T-helper 1 cell (primary cell): ENCODE data around the gene TOPAZ1.
A peak's percentile ranks its signal among the peaks of the same experiment; 100 is the strongest.
"Not testable (repeated sequence)": the region's sequence is repeated elsewhere in the genome, so short reads cannot be mapped to it uniquely, and the experiment has no call there.

Source experiments
- DNase-seq, 5 donors: peaks; one replicate each; pipeline ENCODE4 v3.0.0-alpha.2; 2012 to 2020

TOPAZ1 gene

GRCh38 chr3:44337248-44337785 is 95.6 kb downstream of the TOPAZ1 start:
- no peak for DNase-seq

GRCh38 chr3:44338010-44338827 is 96.5 kb downstream of the TOPAZ1 start, which contains the start of gene TCAIM:
Gene TCAIM (plus strand): TSS chr3:44338766. CDS start chr3:44354783, 16,017 bp downstream.
- peak; percentile 99 for DNase-seq

GRCh38 chr3:44338828-44339127 is 97.1 kb downstream of the TOPAZ1 start:
- DNase-seq = no peak

GRCh38 chr3:44339181-44340057 is 97.7 kb downstream of the TOPAZ1 start:
- no peak for DNase-seq

GRCh38 chr3:44340058-44340395 is 98.3 kb downstream of the TOPAZ1 start:
- no peak for DNase-seq

GRCh38 chr3:44342176-44342790 is 100.6 kb downstream of the TOPAZ1 start:
- no peak for DNase-seq

GRCh38 chr3:44343421-44343820 is 101.7 kb downstream of the TOPAZ1 start:
- DNase-seq = no peak

- not testable (repeated sequence) for DNase-seq
Measured at GRCh38 chr3:44346590-44346989, 104.9 kb downstream of the TOPAZ1 start.

GRCh38 chr3:44348993-44349392 is 107.3 kb downstream of the TOPAZ1 start:
- DNase-seq = no peak

GRCh38 chr3:44353355-44353924 is 111.8 kb downstream of the TOPAZ1 start:
- DNase-seq = no peak

- DNase-seq = no peak
Measured at GRCh38 chr3:44355362-44356033, 113.8 kb downstream of the TOPAZ1 start.

GRCh38 chr3:44359146-44359751 is 117.6 kb downstream of the TOPAZ1 start:
- no peak for DNase-seq

GRCh38 chr3:44363591-44363990 is 121.9 kb downstream of the TOPAZ1 start:
- DNase-seq = no peak

GRCh38 chr3:44365952-44366351 is 124.3 kb downstream of the TOPAZ1 start:
- no peak for DNase-seq

GRCh38 chr3:44375450-44375849 is 133.8 kb downstream of the TOPAZ1 start:
- no peak for DNase-seq
